Peyer's patch (tissue), 4 donors: ENCODE measurements around the gene MS4A4E.

Experiments used
- POLR2A ChIP-seq, 2 donors: fragments of 450-650 bp; IDR thresholded peaks; one replicate each; pipeline ENCODE4 v1.5.1; 2017; ENCODE audit warnings: antibody characterized with exemption in 2 of 2, mild to moderate bottlenecking in 2 of 2, moderate library complexity in 2 of 2
- TF ChIP-seq, protein P1 (sequence below), 6 experiments: fragments of 450-650 bp in 4 of 6; fragments of 200-600 bp in 2 of 6; sonication (generic) in 1 of 6; IDR thresholded peaks; one replicate each; pipeline ENCODE4 v1.5.1; 2017 to 2019; ENCODE audit warnings: antibody characterized with exemption in 6 of 6, mild to moderate bottlenecking in 3 of 6, moderate library complexity in 1 of 6

DNA sequence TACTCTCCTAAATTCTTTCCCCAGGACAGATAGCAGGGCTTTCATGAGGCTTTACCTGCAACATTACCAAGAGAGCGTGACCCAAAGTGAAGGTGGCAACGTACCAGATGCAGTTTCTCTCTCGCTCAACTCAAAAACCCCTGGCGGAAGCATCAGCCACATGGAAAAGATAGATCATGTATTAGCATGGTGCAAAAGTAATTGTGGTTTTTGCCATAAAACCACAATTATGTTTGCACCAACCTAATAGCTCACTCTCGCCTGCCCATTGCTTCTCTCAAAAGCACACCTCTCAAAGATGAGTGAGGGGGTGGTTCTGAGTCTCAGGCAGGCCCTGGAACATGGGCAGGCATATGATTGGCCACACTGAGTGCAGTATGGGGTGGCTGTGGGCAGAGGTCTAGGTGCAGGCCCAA lies 67.1 kb downstream of the MS4A4E start:
- TF ChIP-seq, protein P1, sequence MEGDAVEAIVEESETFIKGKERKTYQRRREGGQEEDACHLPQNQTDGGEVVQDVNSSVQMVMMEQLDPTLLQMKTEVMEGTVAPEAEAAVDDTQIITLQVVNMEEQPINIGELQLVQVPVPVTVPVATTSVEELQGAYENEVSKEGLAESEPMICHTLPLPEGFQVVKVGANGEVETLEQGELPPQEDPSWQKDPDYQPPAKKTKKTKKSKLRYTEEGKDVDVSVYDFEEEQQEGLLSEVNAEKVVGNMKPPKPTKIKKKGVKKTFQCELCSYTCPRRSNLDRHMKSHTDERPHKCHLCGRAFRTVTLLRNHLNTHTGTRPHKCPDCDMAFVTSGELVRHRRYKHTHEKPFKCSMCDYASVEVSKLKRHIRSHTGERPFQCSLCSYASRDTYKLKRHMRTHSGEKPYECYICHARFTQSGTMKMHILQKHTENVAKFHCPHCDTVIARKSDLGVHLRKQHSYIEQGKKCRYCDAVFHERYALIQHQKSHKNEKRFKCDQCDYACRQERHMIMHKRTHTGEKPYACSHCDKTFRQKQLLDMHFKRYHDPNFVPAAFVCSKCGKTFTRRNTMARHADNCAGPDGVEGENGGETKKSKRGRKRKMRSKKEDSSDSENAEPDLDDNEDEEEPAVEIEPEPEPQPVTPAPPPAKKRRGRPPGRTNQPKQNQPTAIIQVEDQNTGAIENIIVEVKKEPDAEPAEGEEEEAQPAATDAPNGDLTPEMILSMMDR (IDR thresholded peaks at IDR 0.05), result no peak
- no peak for TF ChIP-seq POLR2A (IDR thresholded peaks at IDR 0.05)
